Adrenal gland (tissue), 5 donors: Measurements from ENCODE around the gene MRPL53.

Experiments used
- POLR2A ChIP-seq, 2 donors: fragments of 450-650 bp; IDR thresholded peaks; one replicate each; pipeline ENCODE4 v1.6.1; 2017; ENCODE audit warnings: antibody characterized with exemption in 2 of 2, mild to moderate bottlenecking in 2 of 2, moderate library complexity in 1 of 2
- TF ChIP-seq, protein P1 (sequence below), 6 experiments: fragments of 450-650 bp in 4 of 6; fragments of 200-600 bp in 2 of 6; sonication (generic) in 1 of 6; IDR thresholded peaks; 1 replicate in 5 of 6; 2 replicates in 1 of 6; pipeline versions ENCODE4 v1.5.1 to v1.8.0; 2016 to 2021; ENCODE audit warnings: antibody characterized with exemption in 6 of 6, mild to moderate bottlenecking in 2 of 6, moderate library complexity in 1 of 6
- donor health status: DM: no; HTN: no; CAD: no.

DNA sequence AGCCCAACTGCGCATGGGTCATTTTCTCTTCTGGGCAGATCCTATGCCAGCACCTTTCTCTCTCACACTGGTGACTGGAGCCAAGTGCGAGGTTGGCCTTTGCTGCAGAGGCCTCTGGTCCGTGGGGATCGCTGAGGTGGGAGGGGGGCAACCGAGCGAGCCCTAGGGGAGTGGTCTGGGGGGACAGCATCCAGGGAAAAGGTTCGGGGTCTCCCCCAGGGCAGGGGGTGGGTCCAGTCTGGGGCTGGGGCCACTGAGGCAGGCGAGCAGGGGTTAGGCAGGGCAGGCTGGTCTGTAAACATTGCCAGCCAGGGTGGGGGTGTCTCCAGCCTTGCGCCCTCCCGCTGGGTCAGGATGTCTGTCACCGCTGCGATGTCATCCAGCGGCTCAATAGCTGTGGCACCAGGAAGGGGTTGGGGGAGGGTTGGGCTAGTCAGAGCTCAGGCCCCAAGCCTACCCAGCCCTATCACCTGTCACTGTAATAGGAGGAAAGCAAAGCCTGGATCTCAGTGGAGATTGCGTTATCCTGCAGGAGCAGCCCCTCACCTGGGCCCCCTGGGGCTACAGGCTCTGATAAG is 46.2 kb downstream of the MRPL53 start:
- TF ChIP-seq, protein P1, sequence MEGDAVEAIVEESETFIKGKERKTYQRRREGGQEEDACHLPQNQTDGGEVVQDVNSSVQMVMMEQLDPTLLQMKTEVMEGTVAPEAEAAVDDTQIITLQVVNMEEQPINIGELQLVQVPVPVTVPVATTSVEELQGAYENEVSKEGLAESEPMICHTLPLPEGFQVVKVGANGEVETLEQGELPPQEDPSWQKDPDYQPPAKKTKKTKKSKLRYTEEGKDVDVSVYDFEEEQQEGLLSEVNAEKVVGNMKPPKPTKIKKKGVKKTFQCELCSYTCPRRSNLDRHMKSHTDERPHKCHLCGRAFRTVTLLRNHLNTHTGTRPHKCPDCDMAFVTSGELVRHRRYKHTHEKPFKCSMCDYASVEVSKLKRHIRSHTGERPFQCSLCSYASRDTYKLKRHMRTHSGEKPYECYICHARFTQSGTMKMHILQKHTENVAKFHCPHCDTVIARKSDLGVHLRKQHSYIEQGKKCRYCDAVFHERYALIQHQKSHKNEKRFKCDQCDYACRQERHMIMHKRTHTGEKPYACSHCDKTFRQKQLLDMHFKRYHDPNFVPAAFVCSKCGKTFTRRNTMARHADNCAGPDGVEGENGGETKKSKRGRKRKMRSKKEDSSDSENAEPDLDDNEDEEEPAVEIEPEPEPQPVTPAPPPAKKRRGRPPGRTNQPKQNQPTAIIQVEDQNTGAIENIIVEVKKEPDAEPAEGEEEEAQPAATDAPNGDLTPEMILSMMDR (IDR thresholded peaks at IDR 0.05), result no peak
- TF ChIP-seq POLR2A (IDR thresholded peaks at IDR 0.05), result no peak
